OCI-LY7 (cell line): ENCODE results near the gene SYT2. TPM values are rescaled to one million over a fixed set of nuclear protein-coding genes. Genes with fewer than 3 reads are reported as not detected.

Source experiments
- BruUV-seq: library from RNA; stranded (reverse); fragments of 400-500 nt; replicated peaks from 2 replicates; lab custom pipeline; 2021; lab: Mats Ljungman, UMichigan
- CTCF ChIA-PET: fragments of 300-600 bp; sonication (Branson Sonifier 250); formaldehyde crosslinking; loops from one replicate; lab custom pipeline; 2022; ENCODE audit warnings: antibody characterized with exemption; ENCODE audit not compliant: unreplicated experiment; lab: Charles Lee
- POLR2A ChIA-PET: fragments of 300-600 bp; sonication (Branson Sonifier 250); formaldehyde crosslinking; loops from one replicate; lab custom pipeline; 2022; ENCODE audit warnings: antibody characterized with exemption; lab: Charles Lee
- DNase-seq: peaks from one replicate; pipeline ENCODE4 v3.0.0-alpha.2; 2015; ENCODE audit warnings: low spot score
- H2AFZ ChIP-seq: fragments of 200-600 bp; sonication (generic), shearing (Covaris generic); 2 replicates; pipeline ENCODE4 v1.6.1; 2014; ENCODE audit warnings: mild to moderate bottlenecking, antibody characterized with exemption, low read length, moderate library complexity
- H3K27ac ChIP-seq: fragments of 200-600 bp; sonication (generic); 2 replicates; pipeline ENCODE4 v1.5.1; 2014; ENCODE audit warnings: mixed run types, low read depth, mild to moderate bottlenecking, moderate library complexity, low read length, inconsistent platforms; ENCODE audit not compliant: poor library complexity, severe bottlenecking
- H3K36me3 ChIP-seq: fragments of 200-600 bp; sonication (generic); 2 replicates; pipeline ENCODE4 v1.6.1; 2014; ENCODE audit warnings: mild to moderate bottlenecking, antibody characterized with exemption, low read length, moderate library complexity, mixed read lengths; ENCODE audit not compliant: insufficient read depth
- H3K4me1 ChIP-seq: fragments of 200-600 bp; sonication (generic); 2 replicates; pipeline ENCODE4 v1.5.1; 2014; ENCODE audit warnings: mild to moderate bottlenecking, low read length; ENCODE audit not compliant: insufficient read depth, poor library complexity, severe bottlenecking
- H3K4me2 ChIP-seq: fragments of 200-600 bp; sonication (generic); 2 replicates; pipeline ENCODE4 v1.6.1; 2014; ENCODE audit warnings: mild to moderate bottlenecking, low read length
- H3K4me3 ChIP-seq: fragments of 200-600 bp; sonication (generic); 2 replicates; pipeline ENCODE4 v1.5.1; 2014; ENCODE audit warnings: mild to moderate bottlenecking, low read depth, low read length; ENCODE audit not compliant: poor library complexity, severe bottlenecking
- H3K79me2 ChIP-seq: fragments of 200-600 bp; sonication (generic); 2 replicates; pipeline ENCODE4 v1.6.1; 2016; ENCODE audit warnings: low read depth, mild to moderate bottlenecking, low read length, moderate library complexity, mixed read lengths; ENCODE audit not compliant: insufficient read depth
- H3K9me2 ChIP-seq: fragments of 200-600 bp; sonication (generic); 2 replicates; pipeline ENCODE4 v1.6.1; 2016; ENCODE audit warnings: mild to moderate bottlenecking, low read length, mixed read lengths; ENCODE audit not compliant: insufficient read depth
- H3K9me3 ChIP-seq: fragments of 200-600 bp; sonication (generic); 2 replicates; pipeline ENCODE4 v1.6.1; 2014; ENCODE audit warnings: mild to moderate bottlenecking, mixed run types, low read length, mixed read lengths
- H4K20me1 ChIP-seq: fragments of 200-600 bp; sonication (generic); 2 replicates; pipeline ENCODE4 v1.6.1; 2014; ENCODE audit warnings: mild to moderate bottlenecking, antibody characterized with exemption, low read length, moderate library complexity, mixed read lengths; ENCODE audit not compliant: insufficient read depth
- CTCF ChIP-seq: fragments of 200-600 bp; sonication (generic); conservative IDR thresholded peaks from 2 replicates; pipeline ENCODE4 v1.5.1; 2014; ENCODE audit warnings: mild to moderate bottlenecking, antibody characterized with exemption, low read length, moderate library complexity, mixed read lengths
- EZH2phosphoT487 ChIP-seq: fragments of 200-600 bp; sonication (generic); IDR thresholded peaks from 2 replicates; pipeline ENCODE4 v1.6.1; 2018; ENCODE audit warnings: low read depth, borderline replicate concordance, mild to moderate bottlenecking, mixed run types, antibody characterized with exemption, low read length, moderate library complexity, mixed read lengths
- intact Hi-C: fragments of 100-400 bp; cut with micrococcal nuclease; formaldehyde crosslinking; loops from one replicate; pipeline ENCODE4 v1.10.0; 2022; ENCODE audit not compliant: unreplicated experiment
- total RNA-seq, 2 experiments: library from RNA; depleted of rRNA in 1 of 2; stranded (reverse); fragments of >200 nt in 1 of 2; shearing (Covaris generic) in 1 of 2; gene quantifications; 2 replicates each; pipeline ENCODE4 v1.2.3, GENCODE V29; 2014 to 2022

The SYT2 gene
- total RNA-seq, 2 experiments from 2014 or later: not detected

DNA sequence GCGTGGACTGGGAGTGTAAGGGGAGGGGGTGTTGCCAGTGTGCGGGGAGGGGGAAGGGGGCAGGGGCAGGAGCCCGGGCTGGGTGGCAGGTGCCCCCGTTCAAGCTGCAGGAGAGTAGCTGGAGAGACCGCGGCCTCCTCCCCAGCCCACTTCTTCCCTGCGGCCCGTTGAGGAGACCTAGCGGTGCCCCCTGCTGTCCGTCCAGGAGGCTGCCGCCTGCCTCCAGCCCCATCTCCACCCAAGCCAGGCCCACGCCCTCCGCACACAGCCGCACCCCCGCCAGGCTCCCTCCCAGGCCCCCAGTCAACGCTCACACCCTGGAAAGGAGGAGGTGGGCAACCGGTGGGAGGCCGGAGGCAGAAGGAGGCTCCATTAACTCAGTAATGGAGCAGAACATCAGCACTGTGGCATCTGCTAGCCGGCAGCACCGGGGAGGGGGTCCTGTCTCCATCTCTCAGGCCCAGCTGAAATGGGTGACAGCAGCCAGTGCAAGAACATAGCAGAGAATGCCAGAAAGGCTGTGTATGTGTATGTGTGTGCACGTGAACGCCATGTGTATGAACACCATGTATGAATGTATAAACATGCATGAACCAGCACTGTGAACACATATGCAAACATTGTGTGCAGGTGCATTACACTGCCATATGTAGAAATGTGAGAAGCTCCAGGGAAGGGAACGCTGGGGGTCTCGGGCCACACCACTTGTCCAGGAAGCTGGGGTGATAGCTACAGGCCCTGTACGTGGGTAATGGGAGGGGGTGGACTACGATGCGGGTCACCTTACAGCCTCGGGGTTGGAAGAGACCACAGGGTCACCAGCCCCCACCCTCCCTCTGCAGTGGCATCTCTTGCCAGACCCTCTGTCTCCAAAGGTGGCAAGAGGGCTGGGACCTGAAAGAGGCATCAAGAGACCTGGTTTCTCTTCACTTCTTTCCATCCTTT is 84.6 kb downstream of the SYT2 start:
- no peak overlapping the region for H3K4me3 ChIP-seq
- DNase-seq: peak; percentile 68
- peak; percentile 68 for TF ChIP-seq CTCF
- no peak for TF ChIP-seq EZH2phosphoT487
- H3K4me1 ChIP-seq: peaks cover 27% of the 10 kb centered on the region
- intact Hi-C loops: loop anchor here (1.0 kb wide), 1 partner anchor 161 kb away; no protein-coding TSS in a partner anchor
- no peak overlapping the region for H3K27ac ChIP-seq
- H2AFZ ChIP-seq: no peak overlapping the region
- no TSS peak for BruUV-seq
- H3K36me3 ChIP-seq: no peaks in the 10 kb centered on the region
- H4K20me1 ChIP-seq: no peaks in the 10 kb centered on the region
- no peaks in the 10 kb centered on the region for H3K79me2 ChIP-seq
- no peak overlapping the region for H3K4me2 ChIP-seq
- CTCF ChIA-PET: interaction anchor here (1.0 kb wide), 1 partner anchor 10 kb away, joined by 3 read pairs; no protein-coding TSS in a partner anchor
- no peaks in the 10 kb centered on the region for H3K9me2 ChIP-seq
- no peaks in the 10 kb centered on the region for H3K9me3 ChIP-seq
- POLR2A ChIA-PET: interaction anchor here (0.6 kb wide), 1 partner anchor 368 kb away, joined by 3 read pairs; no protein-coding TSS in a partner anchor

- DNase-seq: no peak
- H3K9me3 ChIP-seq: no peaks in the 10 kb centered on the region
- TF ChIP-seq CTCF (no peak), EZH2phosphoT487 (no peak)
- CTCF ChIA-PET: interaction anchor here (1.0 kb wide), 1 partner anchor 11 kb away, joined by 3 read pairs; no protein-coding TSS in a partner anchor
- no peaks in the 10 kb centered on the region for H3K79me2 ChIP-seq
- no peaks in the 10 kb centered on the region for H3K9me2 ChIP-seq
- H3K36me3 ChIP-seq: no peaks in the 10 kb centered on the region
- H4K20me1 ChIP-seq: no peaks in the 10 kb centered on the region
- H3K27ac ChIP-seq: no peak overlapping the region
- intact Hi-C loops: loop anchor here (1.0 kb wide), 1 partner anchor 160 kb away; no protein-coding TSS in a partner anchor
- POLR2A ChIA-PET: no interaction called here
- H2AFZ ChIP-seq: no peak overlapping the region
- no peak overlapping the region for H3K4me3 ChIP-seq
- no peak overlapping the region for H3K4me2 ChIP-seq
- H3K4me1 ChIP-seq: peaks cover 27% of the 10 kb centered on the region
- no TSS peak for BruUV-seq
These were observed 85.5 kb downstream of the SYT2 start for GRCh38 chr1:202624781-202625108.
